ENCODE data around the gene LGR6.
A peak's percentile ranks its signal among the peaks of the same experiment; 100 is the strongest.

- TF ChIP-seq CTCF (IDR thresholded peaks at IDR 0.05; ENCODE audit: low read length) (peak; percentile 21; the same call in 1 of the 2 replicates), EZH2 (optimal IDR thresholded peaks at IDR 0.05; ENCODE audit: low read depth, low read length) (no peak)
These were observed 136.3 kb downstream of the LGR6 start for GRCh38 chr1:202329891-202330290.

Data from MM.1S (cell line).